HepG2 (cell line): ENCODE data around the gene AAGAB. TPM values are rescaled to one million over a fixed set of nuclear protein-coding genes. Genes with fewer than 3 reads are reported as not detected.

ENCODE experiments used
- FOXP1 ChIP-seq, 2 experiments: fragments of 450-650 bp in 1 of 2; IDR thresholded peaks; 2 replicates each; pipeline ENCODE4 v1.6.1; 2017 to 2018; ENCODE audit warnings: antibody characterized with exemption in 1 of 2
- GABPA ChIP-seq, 2 experiments: IDR thresholded peaks; 2 replicates each; pipeline ENCODE4 v1.6.1; 2011 to 2016; ENCODE audit warnings: low read depth in 2 of 2, low read length in 1 of 2, missing biosample characterization in 1 of 2, missing genetic modification characterization in 1 of 2
- GATAD1 ChIP-seq: IDR thresholded peaks from 2 replicates; pipeline ENCODE4 v1.6.1; 2016; ENCODE audit warnings: missing genetic modification reagents, missing compliant biosample characterization
- GZF1 ChIP-seq: sonication (generic); formaldehyde crosslinking; IDR thresholded peaks from 2 replicates; pipeline ENCODE4 v1.5.1; 2020; ENCODE audit warnings: mild to moderate bottlenecking, missing genetic modification reagents
- HDAC2 ChIP-seq: sonication (generic); formaldehyde crosslinking; IDR thresholded peaks from 2 replicates; pipeline ENCODE4 v1.4.0; 2020; ENCODE audit warnings: missing genetic modification reagents
- MYC ChIP-seq: sonication (generic); formaldehyde crosslinking; IDR thresholded peaks from 2 replicates; pipeline ENCODE4 v1.9.0; 2021; ENCODE audit warnings: missing genetic modification reagents, borderline replicate concordance
- SRSF1 ChIP-seq: fragments of 200-400 bp; formaldehyde crosslinking; optimal IDR thresholded peaks from 2 replicates; pipeline ENCODE3; 2017; ENCODE audit warnings: mild to moderate bottlenecking, low read depth, low read length, moderate library complexity
- SYNCRIP ChIP-seq: fragments of 200-400 bp; formaldehyde crosslinking; IDR thresholded peaks from 2 replicates; pipeline ENCODE4 v1.6.1; 2018; ENCODE audit warnings: mild to moderate bottlenecking, low read depth, low read length; ENCODE audit not compliant: insufficient read depth
- TBX2 ChIP-seq: sonication (generic); formaldehyde crosslinking; IDR thresholded peaks from 2 replicates; pipeline ENCODE4 v1.5.0; 2020; ENCODE audit warnings: missing genetic modification reagents, mild to moderate bottlenecking, borderline replicate concordance
- ZNF451 ChIP-seq: sonication (generic); formaldehyde crosslinking; IDR thresholded peaks from 2 replicates; pipeline ENCODE4 v1.5.0; 2020; ENCODE audit warnings: mild to moderate bottlenecking, missing genetic modification reagents
- ZNF792 ChIP-seq: IDR thresholded peaks from 2 replicates; pipeline ENCODE4 v1.6.1; 2016
- ZNF891 ChIP-seq: sonication (generic); formaldehyde crosslinking; IDR thresholded peaks from 2 replicates; pipeline ENCODE4 v1.5.0; 2020; ENCODE audit warnings: mild to moderate bottlenecking, missing genetic modification reagents
- ZZZ3 ChIP-seq: sonication (generic); formaldehyde crosslinking; IDR thresholded peaks from 2 replicates; pipeline ENCODE4 v1.4.0; 2020; ENCODE audit warnings: missing genetic modification reagents, mild to moderate bottlenecking, borderline replicate concordance
- polyA plus RNA-seq, 8 experiments: library from polyadenylated mRNA; depleted of rRNA in 3 of 8; stranded (reverse) in 7 of 8; unstranded in 1 of 8; fragments of >200 nt; fragmentation: Illumina TruSeq in 4 of 8; extraction: Trizol in 4 of 8; gene quantifications; 2 replicates each; pipeline versions ENCODE4 v1.2.1 to v1.2.3, GENCODE V29; 2011 to 2016; ENCODE audit warnings: low read depth in 4 of 8, missing spikeins in 1 of 8, mixed read lengths in 1 of 8; ENCODE audit not compliant: insufficient read depth in 1 of 8
- total RNA-seq, 5 experiments: library from RNA; depleted of rRNA; stranded (reverse); fragments of >200 nt; fragmentation: Illumina TruSeq; extraction: Trizol; gene quantifications; 2 replicates each; pipeline ENCODE4 v1.2.3, GENCODE V29; 2016; ENCODE audit warnings: low read depth in 1 of 5
- TF ChIP-seq, protein P1 (sequence below): sonication (generic); formaldehyde crosslinking; IDR thresholded peaks from 2 replicates; pipeline ENCODE4 v1.4.0; 2020; ENCODE audit warnings: mild to moderate bottlenecking, missing genetic modification reagents
- TF ChIP-seq, protein P2 (sequence below): sonication (generic); formaldehyde crosslinking; IDR thresholded peaks from 2 replicates; pipeline ENCODE4 v1.4.0; 2020; ENCODE audit warnings: mild to moderate bottlenecking, missing genetic modification reagents
- TF ChIP-seq, protein P3 (sequence below): sonication (generic); formaldehyde crosslinking; IDR thresholded peaks from 2 replicates; pipeline ENCODE4 v1.4.0; 2020; ENCODE audit warnings: mild to moderate bottlenecking, low read depth, missing genetic modification reagents

AAGAB gene
- total and polyA plus RNA-seq, 2 of the 13 experiments (the other 11 are each of a cell fraction or from before 2014, with no cell fraction given), result 8.0 to 34.9 TPM

DNA sequence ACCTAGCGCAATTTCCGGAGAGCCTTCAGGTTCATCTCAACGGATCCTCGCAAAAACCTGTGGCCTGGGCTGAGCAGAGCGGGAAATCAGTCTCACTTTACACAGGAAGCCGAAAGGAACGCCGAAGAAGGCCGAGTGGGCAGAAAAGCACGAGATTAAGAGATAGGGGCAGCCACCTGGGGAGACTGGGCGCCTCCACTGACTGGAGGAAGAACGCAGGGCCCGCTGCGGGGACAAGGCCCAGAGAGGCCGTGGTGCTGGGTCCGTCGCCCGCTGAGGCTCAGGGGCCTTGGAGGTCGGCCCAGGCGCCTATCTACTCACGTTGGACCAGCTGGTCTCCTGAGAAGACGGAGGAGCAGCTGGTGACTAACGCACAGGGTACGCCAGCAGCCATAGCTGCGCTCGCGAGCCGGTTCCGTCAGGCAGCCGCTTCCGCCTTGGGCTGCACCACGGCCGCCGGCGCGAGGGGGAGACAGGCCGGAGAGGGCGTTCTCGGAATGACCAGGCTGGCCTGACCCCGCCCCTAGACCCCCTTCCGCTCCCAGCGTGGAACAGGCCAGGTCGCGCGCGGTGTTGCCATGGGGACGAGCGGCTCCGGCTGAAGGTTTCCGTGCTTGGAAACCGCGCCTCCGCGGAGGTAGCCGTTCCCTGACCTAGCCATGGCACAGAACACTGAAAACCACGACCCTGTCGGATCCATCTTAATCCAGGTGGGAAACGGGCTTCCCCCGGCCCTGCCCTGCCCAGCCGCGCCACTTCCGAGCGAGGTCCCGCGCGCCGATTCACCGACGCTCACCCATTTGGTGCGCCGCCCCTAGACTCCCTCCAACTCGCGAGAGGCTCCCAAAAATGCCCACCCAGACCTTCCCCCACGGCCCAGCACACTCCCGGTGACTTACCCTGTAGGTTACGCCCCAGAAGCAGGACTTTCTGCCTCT lies at the start of gene AAGAB, which contains the start of gene IQCH (continued):
- TF ChIP-seq, protein P1, sequence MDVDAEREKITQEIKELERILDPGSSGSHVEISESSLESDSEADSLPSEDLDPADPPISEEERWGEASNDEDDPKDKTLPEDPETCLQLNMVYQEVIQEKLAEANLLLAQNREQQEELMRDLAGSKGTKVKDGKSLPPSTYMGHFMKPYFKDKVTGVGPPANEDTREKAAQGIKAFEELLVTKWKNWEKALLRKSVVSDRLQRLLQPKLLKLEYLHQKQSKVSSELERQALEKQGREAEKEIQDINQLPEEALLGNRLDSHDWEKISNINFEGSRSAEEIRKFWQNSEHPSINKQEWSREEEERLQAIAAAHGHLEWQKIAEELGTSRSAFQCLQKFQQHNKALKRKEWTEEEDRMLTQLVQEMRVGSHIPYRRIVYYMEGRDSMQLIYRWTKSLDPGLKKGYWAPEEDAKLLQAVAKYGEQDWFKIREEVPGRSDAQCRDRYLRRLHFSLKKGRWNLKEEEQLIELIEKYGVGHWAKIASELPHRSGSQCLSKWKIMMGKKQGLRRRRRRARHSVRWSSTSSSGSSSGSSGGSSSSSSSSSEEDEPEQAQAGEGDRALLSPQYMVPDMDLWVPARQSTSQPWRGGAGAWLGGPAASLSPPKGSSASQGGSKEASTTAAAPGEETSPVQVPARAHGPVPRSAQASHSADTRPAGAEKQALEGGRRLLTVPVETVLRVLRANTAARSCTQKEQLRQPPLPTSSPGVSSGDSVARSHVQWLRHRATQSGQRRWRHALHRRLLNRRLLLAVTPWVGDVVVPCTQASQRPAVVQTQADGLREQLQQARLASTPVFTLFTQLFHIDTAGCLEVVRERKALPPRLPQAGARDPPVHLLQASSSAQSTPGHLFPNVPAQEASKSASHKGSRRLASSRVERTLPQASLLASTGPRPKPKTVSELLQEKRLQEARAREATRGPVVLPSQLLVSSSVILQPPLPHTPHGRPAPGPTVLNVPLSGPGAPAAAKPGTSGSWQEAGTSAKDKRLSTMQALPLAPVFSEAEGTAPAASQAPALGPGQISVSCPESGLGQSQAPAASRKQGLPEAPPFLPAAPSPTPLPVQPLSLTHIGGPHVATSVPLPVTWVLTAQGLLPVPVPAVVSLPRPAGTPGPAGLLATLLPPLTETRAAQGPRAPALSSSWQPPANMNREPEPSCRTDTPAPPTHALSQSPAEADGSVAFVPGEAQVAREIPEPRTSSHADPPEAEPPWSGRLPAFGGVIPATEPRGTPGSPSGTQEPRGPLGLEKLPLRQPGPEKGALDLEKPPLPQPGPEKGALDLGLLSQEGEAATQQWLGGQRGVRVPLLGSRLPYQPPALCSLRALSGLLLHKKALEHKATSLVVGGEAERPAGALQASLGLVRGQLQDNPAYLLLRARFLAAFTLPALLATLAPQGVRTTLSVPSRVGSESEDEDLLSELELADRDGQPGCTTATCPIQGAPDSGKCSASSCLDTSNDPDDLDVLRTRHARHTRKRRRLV (CRISPR knock-in tag), result peak; percentile 53; the same call in 1 of the 2 replicates
- TF ChIP-seq TBX2 (CRISPR knock-in tag) (peak; percentile 95), HDAC2 (CRISPR knock-in tag) (peak; percentile 75), FOXP1 (IDR thresholded peaks at IDR 0.05) (no peak), FOXP1 (CRISPR knock-in tag; IDR thresholded peaks at IDR 0.05) (peak; percentile 26; the same call in 1 of the 2 replicates), GZF1 (CRISPR knock-in tag) (no peak), SRSF1 (peak; percentile 61), MYC (peak; percentile 77), ZNF891 (CRISPR knock-in tag) (peak; percentile 89), ZZZ3 (0 out of 2 replicates have a peak, but pooled peaks have one; percentile 68), GATAD1 (peak; percentile 92), GABPA (IDR thresholded peaks at IDR 0.05; ENCODE audit: low read depth, low read length) (peak; percentile 70), GABPA (CRISPR knock-in tag; IDR thresholded peaks at IDR 0.05; ENCODE audit: low read depth) (peak; percentile 90), ZNF451 (CRISPR knock-in tag) (0 out of 2 replicates have a peak, but pooled peaks have one; percentile 52), SYNCRIP (no peak), ZNF792 (CRISPR knock-in tag) (0 out of 2 replicates have a peak, but pooled peaks have one; percentile 19)
- TF ChIP-seq, protein P2, sequence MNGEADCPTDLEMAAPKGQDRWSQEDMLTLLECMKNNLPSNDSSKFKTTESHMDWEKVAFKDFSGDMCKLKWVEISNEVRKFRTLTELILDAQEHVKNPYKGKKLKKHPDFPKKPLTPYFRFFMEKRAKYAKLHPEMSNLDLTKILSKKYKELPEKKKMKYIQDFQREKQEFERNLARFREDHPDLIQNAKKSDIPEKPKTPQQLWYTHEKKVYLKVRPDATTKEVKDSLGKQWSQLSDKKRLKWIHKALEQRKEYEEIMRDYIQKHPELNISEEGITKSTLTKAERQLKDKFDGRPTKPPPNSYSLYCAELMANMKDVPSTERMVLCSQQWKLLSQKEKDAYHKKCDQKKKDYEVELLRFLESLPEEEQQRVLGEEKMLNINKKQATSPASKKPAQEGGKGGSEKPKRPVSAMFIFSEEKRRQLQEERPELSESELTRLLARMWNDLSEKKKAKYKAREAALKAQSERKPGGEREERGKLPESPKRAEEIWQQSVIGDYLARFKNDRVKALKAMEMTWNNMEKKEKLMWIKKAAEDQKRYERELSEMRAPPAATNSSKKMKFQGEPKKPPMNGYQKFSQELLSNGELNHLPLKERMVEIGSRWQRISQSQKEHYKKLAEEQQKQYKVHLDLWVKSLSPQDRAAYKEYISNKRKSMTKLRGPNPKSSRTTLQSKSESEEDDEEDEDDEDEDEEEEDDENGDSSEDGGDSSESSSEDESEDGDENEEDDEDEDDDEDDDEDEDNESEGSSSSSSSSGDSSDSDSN (CRISPR knock-in tag), result peak; percentile 89
- TF ChIP-seq, protein P3, sequence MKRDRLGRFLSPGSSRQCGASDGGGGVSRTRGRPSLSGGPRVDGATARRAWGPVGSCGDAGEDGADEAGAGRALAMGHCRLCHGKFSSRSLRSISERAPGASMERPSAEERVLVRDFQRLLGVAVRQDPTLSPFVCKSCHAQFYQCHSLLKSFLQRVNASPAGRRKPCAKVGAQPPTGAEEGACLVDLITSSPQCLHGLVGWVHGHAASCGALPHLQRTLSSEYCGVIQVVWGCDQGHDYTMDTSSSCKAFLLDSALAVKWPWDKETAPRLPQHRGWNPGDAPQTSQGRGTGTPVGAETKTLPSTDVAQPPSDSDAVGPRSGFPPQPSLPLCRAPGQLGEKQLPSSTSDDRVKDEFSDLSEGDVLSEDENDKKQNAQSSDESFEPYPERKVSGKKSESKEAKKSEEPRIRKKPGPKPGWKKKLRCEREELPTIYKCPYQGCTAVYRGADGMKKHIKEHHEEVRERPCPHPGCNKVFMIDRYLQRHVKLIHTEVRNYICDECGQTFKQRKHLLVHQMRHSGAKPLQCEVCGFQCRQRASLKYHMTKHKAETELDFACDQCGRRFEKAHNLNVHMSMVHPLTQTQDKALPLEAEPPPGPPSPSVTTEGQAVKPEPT (CRISPR knock-in tag), result 0 out of 2 replicates have a peak, but pooled peaks have one; percentile 45
